Activated CD8-positive, alpha-beta memory T cell treated with anti-CD3 and anti-CD28 coated beads, Interleukin-2, amount 10 ng/mL, durations not matched to agents 7 days and 5 days (primary cell): Measurements from ENCODE around the gene EIF5AL1. TPM values are rescaled to one million over a fixed set of nuclear protein-coding genes. Genes with fewer than 3 reads are reported as not detected.
"Not testable (repeated sequence)": the region's sequence is repeated elsewhere in the genome, so short reads cannot be mapped to it uniquely, and the experiment has no call there.

Experiments
- ATAC-seq: fragments of 150-1000 bp; cut with Tn5 transposase; one replicate; pipeline ENCODE4 v1.10.0; 2021; ENCODE audit warnings: moderate library complexity
- CTCF ChIA-PET: fragments of 350-600 bp; sonication (Branson Sonifier 250); formaldehyde crosslinking; loops from one replicate; lab custom pipeline; 2021; ENCODE audit warnings: antibody characterized with exemption; lab: Charles Lee
- DNase-seq: peaks from one replicate; pipeline ENCODE4 v3.0.0-alpha.2; 2020
- H3K27ac Mint-ChIP-seq: one replicate; pipeline ENCODE4 v1.8.0; 2021; ENCODE audit warnings: mild to moderate bottlenecking, mixed read lengths
- H3K27me3 Mint-ChIP-seq: one replicate; pipeline ENCODE4 v1.8.0; 2021; ENCODE audit warnings: mixed read lengths
- H3K36me3 Mint-ChIP-seq: one replicate; pipeline ENCODE4 v1.8.0; 2021; ENCODE audit warnings: mild to moderate bottlenecking, mixed read lengths
- H3K4me1 Mint-ChIP-seq: one replicate; pipeline ENCODE4 v1.8.0; 2021; ENCODE audit warnings: mixed read lengths
- H3K4me3 Mint-ChIP-seq: one replicate; pipeline ENCODE4 v1.8.0; 2021; ENCODE audit warnings: mild to moderate bottlenecking, moderate library complexity, mixed read lengths
- H3K9me3 Mint-ChIP-seq: one replicate; pipeline ENCODE4 v1.8.0; 2022; ENCODE audit warnings: low read depth, mixed read lengths
- total RNA-seq, 2 experiments: library from RNA; stranded (reverse); gene quantifications; one replicate each; pipeline ENCODE4 v1.2.3, GENCODE V29; 2021

The EIF5AL1 gene
- 1 to 10 TPM; 1.1 to 1.8 TPM for total RNA-seq

GRCh38 chr10:79511891-79512583, at the start of gene EIF5AL1:
EIF5AL1 (plus strand) TSS chr10:79512533; CDS start chr10:79512650, 117 bp downstream.
- DNase-seq, H3K36me3 Mint-ChIP-seq, H3K9me3 Mint-ChIP-seq, ATAC-seq, CTCF ChIA-PET, H3K27ac Mint-ChIP-seq, H3K4me3 Mint-ChIP-seq, H3K4me1 Mint-ChIP-seq: not testable (repeated sequence)
- peaks cover 40% of the 10 kb centered on the region for H3K27me3 Mint-ChIP-seq

GRCh38 chr10:79463578-79464496, 48.5 kb upstream of the EIF5AL1 start:
- no peak for ATAC-seq
- no peak for DNase-seq
- Mint-ChIP-seq H3K4me1 (no peaks in the 10 kb centered on the region), H3K4me3 (no peak overlapping the region), H3K9me3 (no peaks in the 10 kb centered on the region), H3K27me3 (peaks cover 4% of the 10 kb centered on the region), H3K36me3 (no peaks in the 10 kb centered on the region), H3K27ac (no peak overlapping the region)
- CTCF ChIA-PET = interaction anchor here (1.7 kb wide), 1 partner anchor 89 kb away, joined by 6 read pairs; no protein-coding TSS in a partner anchor

GRCh38 chr10:79465341-79465740, 47.0 kb upstream of the EIF5AL1 start:
- Mint-ChIP-seq H3K9me3 (no peaks in the 10 kb centered on the region), H3K36me3 (no peaks in the 10 kb centered on the region), H3K4me1 (no peaks in the 10 kb centered on the region), H3K4me3 (no peak overlapping the region), H3K27ac (no peak overlapping the region), H3K27me3 (peaks cover 2% of the 10 kb centered on the region)
- DNase-seq = no peak
- CTCF ChIA-PET = no interaction called here
- ATAC-seq = no peak

GRCh38 chr10:79468015-79468560, 44.2 kb upstream of the EIF5AL1 start:
- ATAC-seq = no peak
- Mint-ChIP-seq H3K36me3 (no peaks in the 10 kb centered on the region), H3K27ac (no peak overlapping the region), H3K27me3 (peaks cover 15% of the 10 kb centered on the region), H3K4me3 (no peak overlapping the region), H3K9me3 (no peaks in the 10 kb centered on the region), H3K4me1 (no peaks in the 10 kb centered on the region)
- no peak for DNase-seq
- CTCF ChIA-PET = interaction anchor here (0.7 to 4.5 kb wide), 22 partner anchors 8 to 266 kb away, joined by 3 to 33 read pairs (median 4); no protein-coding TSS in a partner anchor

GRCh38 chr10:79468841-79469585, 43.3 kb upstream of the EIF5AL1 start:
- no peaks in the 10 kb centered on the region for H3K4me1 Mint-ChIP-seq
- no peaks in the 10 kb centered on the region for H3K36me3 Mint-ChIP-seq
- H3K9me3 Mint-ChIP-seq = no peaks in the 10 kb centered on the region
- ATAC-seq (no peak), DNase-seq (no peak)
- no peak overlapping the region for H3K4me3 Mint-ChIP-seq
- no peak overlapping the region for H3K27ac Mint-ChIP-seq
- peaks cover 22% of the 10 kb centered on the region for H3K27me3 Mint-ChIP-seq
- CTCF ChIA-PET = interaction anchor here (1.3 to 4.5 kb wide), 4 partner anchors 9 to 95 kb away, joined by 3 to 33 read pairs (median 8); no protein-coding TSS in a partner anchor

- H3K4me3 Mint-ChIP-seq = no peak overlapping the region
- H3K4me1 Mint-ChIP-seq = peaks cover under 1% of the 10 kb centered on the region
- H3K36me3 Mint-ChIP-seq = no peaks in the 10 kb centered on the region
- CTCF ChIA-PET = interaction anchor here (4.5 kb wide), 1 partner anchor 96 kb away, joined by 33 read pairs; no protein-coding TSS in a partner anchor
- ATAC-seq (no peak), DNase-seq (no peak)
- no peaks in the 10 kb centered on the region for H3K9me3 Mint-ChIP-seq
- peaks cover 26% of the 10 kb centered on the region for H3K27me3 Mint-ChIP-seq
- H3K27ac Mint-ChIP-seq = no peak overlapping the region
These were observed 42.2 kb upstream of the EIF5AL1 start for GRCh38 chr10:79470096-79470495.

GRCh38 chr10:79471776-79472175, 40.6 kb upstream of the EIF5AL1 start:
- H3K9me3 Mint-ChIP-seq = no peaks in the 10 kb centered on the region
- H3K27ac Mint-ChIP-seq = no peak overlapping the region
- peaks cover 3% of the 10 kb centered on the region for H3K4me1 Mint-ChIP-seq
- ATAC-seq (no peak), DNase-seq (no peak)
- peaks cover 43% of the 10 kb centered on the region for H3K27me3 Mint-ChIP-seq
- H3K4me3 Mint-ChIP-seq = no peak overlapping the region
- CTCF ChIA-PET = interaction anchor here (1.0 to 1.9 kb wide), 3 partner anchors 16 to 97 kb away, joined by 4 to 6 read pairs (median 5); no protein-coding TSS in a partner anchor
- no peaks in the 10 kb centered on the region for H3K36me3 Mint-ChIP-seq

GRCh38 chr10:79472449-79472848, 39.9 kb upstream of the EIF5AL1 start:
- peaks cover 3% of the 10 kb centered on the region for H3K4me1 Mint-ChIP-seq
- peaks cover 47% of the 10 kb centered on the region for H3K27me3 Mint-ChIP-seq
- H3K4me3 Mint-ChIP-seq = no peak overlapping the region
- no peaks in the 10 kb centered on the region for H3K9me3 Mint-ChIP-seq
- ATAC-seq = no peak
- no peaks in the 10 kb centered on the region for H3K36me3 Mint-ChIP-seq
- H3K27ac Mint-ChIP-seq = no peak overlapping the region
- DNase-seq = no peak
- CTCF ChIA-PET = interaction anchor here (1.0 to 1.9 kb wide), 3 partner anchors 15 to 98 kb away, joined by 4 to 6 read pairs (median 5); no protein-coding TSS in a partner anchor

- CTCF ChIA-PET = interaction anchor here (1.4 kb wide), 1 partner anchor 15 kb away, joined by 4 read pairs; no protein-coding TSS in a partner anchor
These were observed 39.4 kb upstream of the EIF5AL1 start for GRCh38 chr10:79472951-79473350.

GRCh38 chr10:79473496-79474095, 38.7 kb upstream of the EIF5AL1 start:
- DNase-seq (no peak), ATAC-seq (no peak)
- Mint-ChIP-seq H3K27ac (no peak overlapping the region), H3K9me3 (no peaks in the 10 kb centered on the region), H3K4me3 (no peak overlapping the region), H3K36me3 (no peaks in the 10 kb centered on the region), H3K4me1 (peaks cover 3% of the 10 kb centered on the region), H3K27me3 (peaks cover 50% of the 10 kb centered on the region)
- CTCF ChIA-PET = interaction anchor here (1.4 kb wide), 1 partner anchor 14 kb away, joined by 4 read pairs; no protein-coding TSS in a partner anchor

More at GRCh38 chr10:79472951-79473350, 39.4 kb upstream of the EIF5AL1 start:
- peaks cover 3% of the 10 kb centered on the region for H3K4me1 Mint-ChIP-seq
- peaks cover 49% of the 10 kb centered on the region for H3K27me3 Mint-ChIP-seq
- H3K4me3 Mint-ChIP-seq = no peak overlapping the region
- no peaks in the 10 kb centered on the region for H3K36me3 Mint-ChIP-seq
- no peak for ATAC-seq
- H3K27ac Mint-ChIP-seq = no peak overlapping the region
- no peaks in the 10 kb centered on the region for H3K9me3 Mint-ChIP-seq
- no peak for DNase-seq

GRCh38 chr10:79475119-79475653, 37.1 kb upstream of the EIF5AL1 start:
- DNase-seq (no peak), ATAC-seq (no peak)
- Mint-ChIP-seq H3K4me1 (peaks cover 3% of the 10 kb centered on the region), H3K4me3 (no peak overlapping the region), H3K9me3 (no peaks in the 10 kb centered on the region), H3K27me3 (peaks cover 54% of the 10 kb centered on the region), H3K36me3 (no peaks in the 10 kb centered on the region), H3K27ac (no peak overlapping the region)
- CTCF ChIA-PET = interaction anchor here (1.0 to 1.8 kb wide), 3 partner anchors 13 to 101 kb away, joined by 3 to 5 read pairs (median 5); no protein-coding TSS in a partner anchor

GRCh38 chr10:79475877-79476276, 36.5 kb upstream of the EIF5AL1 start:
- peaks cover 61% of the 10 kb centered on the region for H3K27me3 Mint-ChIP-seq
- no peak overlapping the region for H3K27ac Mint-ChIP-seq
- CTCF ChIA-PET = interaction anchor here (1.0 to 1.8 kb wide), 3 partner anchors 8 to 102 kb away, joined by 3 to 5 read pairs (median 5); no protein-coding TSS in a partner anchor

More at GRCh38 chr10:79475877-79476276, 36.5 kb upstream of the EIF5AL1 start:
- no peaks in the 10 kb centered on the region for H3K36me3 Mint-ChIP-seq
- H3K4me1 Mint-ChIP-seq = peaks cover 3% of the 10 kb centered on the region
- H3K4me3 Mint-ChIP-seq = no peak overlapping the region
- ATAC-seq = no peak
- DNase-seq = no peak
- no peaks in the 10 kb centered on the region for H3K9me3 Mint-ChIP-seq
